ENCODE results near the gene NUP214. TPM values are rescaled to one million over a fixed set of nuclear protein-coding genes. Genes with fewer than 3 reads are reported as not detected.
A peak's percentile ranks its signal among the peaks of the same experiment; 100 is the strongest.

NUP214 gene
- total RNA-seq, 5 donors from 2014 or later (not counting 1 experiment from before 2014, with no cell fraction given): 66.7 to 106 (median 68.5) TPM

DNA sequence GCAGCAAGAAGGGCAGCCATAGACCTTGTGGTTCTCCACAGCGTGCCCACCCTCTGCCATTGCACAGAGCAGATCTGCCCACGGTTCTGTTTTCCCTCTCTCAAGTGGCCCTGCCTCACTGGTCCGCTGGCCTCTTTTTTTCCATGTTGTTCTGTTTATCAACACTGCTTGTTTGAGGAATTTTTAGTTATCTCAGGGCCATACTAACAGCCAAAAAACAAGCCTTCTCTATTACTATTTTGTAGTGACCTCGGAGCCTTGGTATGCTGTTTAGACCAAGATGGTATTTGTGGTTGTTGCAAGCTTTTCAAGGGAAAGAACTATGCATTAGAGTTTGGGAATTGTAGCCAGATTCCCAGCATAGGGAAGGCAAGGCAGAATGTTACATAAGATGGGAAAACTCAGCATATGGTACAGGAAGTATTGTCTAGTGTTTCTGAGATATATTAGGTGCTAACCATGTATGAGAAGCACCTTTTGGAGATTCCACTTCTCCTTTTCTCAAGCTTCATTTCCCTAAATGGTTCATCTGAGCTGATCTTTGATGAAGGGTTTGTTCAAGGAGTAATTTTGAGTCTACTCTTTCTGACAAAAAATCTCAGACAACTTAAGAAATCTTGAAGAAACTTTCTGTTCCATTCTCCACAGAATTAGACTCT is 54.3 kb downstream of the NUP214 start:
- Mint-ChIP-seq H3K4me1 (peaks cover 15 to 24% (median 15%) of the 10 kb centered on the region in 3 donors), H3K27me3 (no peaks in the 10 kb centered on the region), H3K4me3 (no peak overlapping the region), H3K9me3 (no peaks in the 10 kb centered on the region), H3K27ac (no peak overlapping the region), H3K36me3 (peaks cover 58% of the 10 kb centered on the region)
- H3K9me3 ChIP-seq: no peaks in the 10 kb centered on the region
- POLR2A ChIA-PET: no interaction called here
- CTCF ChIA-PET: interaction anchor here (0.5 to 8.3 kb wide), 6 partner anchors 58 to 159 kb away, joined by 3 to 62 read pairs (median 6); no protein-coding TSS in a partner anchor
- no peaks in the 10 kb centered on the region for H3K27me3 ChIP-seq (replicated peaks in 1 of 2; ENCODE audit: control insufficient read depth in 2 of 2, extremely low read depth in 1 of 2, insufficient read depth in 2 of 2, low read length in 1 of 2)
- ATAC-seq (replicated peaks in 1 of 4) (no peak), DNase-seq (no peak)
- H3K27ac ChIP-seq (ENCODE audit: low read length): no peak overlapping the region
- peaks cover 0 to 5% of the 10 kb centered on the region in 2 experiments for H3K4me1 ChIP-seq (ENCODE audit: control insufficient read depth in 1 of 2, extremely low read depth in 1 of 2, insufficient read depth in 2 of 2, low read length in 2 of 2)
- H3K36me3 ChIP-seq (ENCODE audit: control insufficient read depth in 2 of 2, extremely low read depth in 1 of 2, insufficient read depth in 1 of 2, low read length in 1 of 2): peaks cover under 1 to 63% of the 10 kb centered on the region in 2 donors
- H3K4me3 ChIP-seq (ENCODE audit: control insufficient read depth in 1 of 2, extremely low read depth in 1 of 2, low read length in 1 of 2): no peak overlapping the region
- no CpG with 5 or more reads among the region's 4 CpGs for WGBS (ENCODE audit: insufficient coverage)

DNA sequence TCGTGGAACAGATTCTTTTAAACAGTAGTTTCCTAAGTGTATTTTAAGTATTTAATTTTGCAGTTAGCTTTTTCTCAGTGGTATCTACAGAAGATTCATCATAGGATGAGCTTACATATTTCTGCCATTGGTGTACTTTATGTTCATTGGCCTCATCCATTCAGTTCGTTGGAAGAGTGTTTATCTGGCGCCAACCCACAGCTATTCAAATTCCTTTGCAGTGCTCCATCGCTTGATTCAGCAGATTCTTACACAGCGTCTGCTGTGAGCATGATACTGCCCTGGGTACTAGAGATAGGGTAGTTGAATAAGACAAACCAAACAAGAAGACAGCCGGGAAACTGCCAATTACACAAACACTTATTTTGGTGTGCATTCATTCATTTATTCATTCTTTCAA is 55.1 kb downstream of the NUP214 start:
- Mint-ChIP-seq H3K27ac (no peak overlapping the region), H3K27me3 (no peaks in the 10 kb centered on the region)

DNA sequence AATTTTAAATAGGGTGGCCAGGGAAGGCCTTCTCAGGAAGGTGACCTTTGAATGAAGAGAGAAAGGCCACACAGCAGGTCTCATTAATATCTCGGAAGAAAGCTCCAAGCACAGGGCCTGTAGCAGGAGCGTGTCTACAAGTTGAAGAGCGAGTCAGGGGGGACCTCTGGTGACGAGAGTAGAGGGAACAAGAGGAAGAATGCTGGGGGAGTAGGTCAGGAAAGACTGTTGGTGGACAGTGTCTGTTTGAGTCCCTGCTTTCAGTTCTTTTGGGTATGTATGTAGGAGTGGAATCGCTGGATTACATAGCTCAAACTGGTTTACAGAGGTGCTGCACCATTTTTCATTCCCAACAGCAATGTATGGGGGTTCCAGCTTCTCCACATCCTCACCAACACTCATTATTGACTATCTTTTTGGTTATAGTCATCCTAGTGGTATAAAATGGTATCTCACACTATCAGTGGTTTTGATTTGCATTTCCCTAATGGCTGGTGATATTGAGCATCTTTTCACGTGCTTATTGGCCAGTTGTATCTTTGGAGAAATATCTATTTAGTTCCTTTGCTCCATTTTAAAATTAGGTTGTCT is 55.8 kb downstream of the NUP214 start:
- DNase-seq: peak in 1 of 35 experiments; percentile 22
- no peaks in the 10 kb centered on the region for H3K27me3 ChIP-seq (replicated peaks in 1 of 2; ENCODE audit: control insufficient read depth in 2 of 2, extremely low read depth in 1 of 2, insufficient read depth in 2 of 2, low read length in 1 of 2)
- no peak overlapping the region for H3K27ac ChIP-seq (ENCODE audit: low read length)
- no peaks in the 10 kb centered on the region for H3K9me3 ChIP-seq
- H3K9me3 Mint-ChIP-seq: no peaks in the 10 kb centered on the region
- H3K36me3 ChIP-seq (ENCODE audit: control insufficient read depth in 2 of 2, extremely low read depth in 1 of 2, insufficient read depth in 1 of 2, low read length in 1 of 2): peaks cover 0 to 51% of the 10 kb centered on the region in 2 donors
- ChIA-PET CTCF (interaction anchor here (0.5 to 8.3 kb wide), 5 partner anchors 51 to 237 kb away, joined by 4 to 62 read pairs (median 6); no protein-coding TSS in a partner anchor), POLR2A (interaction anchor here (0.6 to 0.7 kb wide), 2 partner anchors 34 to 75 kb away, joined by 4 to 5 read pairs; no protein-coding TSS in a partner anchor)
- no peak overlapping the region for H3K4me3 ChIP-seq (ENCODE audit: control insufficient read depth in 1 of 2, extremely low read depth in 1 of 2, low read length in 1 of 2)
- H3K4me1 ChIP-seq (ENCODE audit: control insufficient read depth in 1 of 2, extremely low read depth in 1 of 2, insufficient read depth in 2 of 2, low read length in 2 of 2): peaks cover 0 to 5% of the 10 kb centered on the region in 2 experiments
- H3K4me1 Mint-ChIP-seq: peaks cover 15 to 24% (median 24%) of the 10 kb centered on the region in 3 donors
- WGBS (ENCODE audit: insufficient coverage): 100% methylated on average over 3 of the region's 6 CpGs
- no peak overlapping the region for H3K27ac Mint-ChIP-seq
- H3K36me3 Mint-ChIP-seq: peaks cover 55% of the 10 kb centered on the region
- no peaks in the 10 kb centered on the region for H3K27me3 Mint-ChIP-seq
- no peak for ATAC-seq (replicated peaks in 1 of 4)
- H3K4me3 Mint-ChIP-seq: no peak overlapping the region

More for the DNA sequence above, 55.1 kb downstream of the NUP214 start:
- no peak overlapping the region for H3K4me3 Mint-ChIP-seq
- ATAC-seq (replicated peaks in 1 of 4) (no peak), DNase-seq (no peak)
- WGBS (ENCODE audit: insufficient coverage): 93% methylated on average over 2 of the region's 6 CpGs
- H3K27ac ChIP-seq (ENCODE audit: low read length): no peak overlapping the region
- no peaks in the 10 kb centered on the region for H3K27me3 ChIP-seq (replicated peaks in 1 of 2; ENCODE audit: control insufficient read depth in 2 of 2, extremely low read depth in 1 of 2, insufficient read depth in 2 of 2, low read length in 1 of 2)
- CTCF ChIA-PET: interaction anchor here (0.5 to 8.3 kb wide), 7 partner anchors 58 to 169 kb away, joined by 3 to 62 read pairs (median 5); no protein-coding TSS in a partner anchor
- POLR2A ChIA-PET: no interaction called here
- H3K4me1 Mint-ChIP-seq: peaks cover 15 to 24% (median 17%) of the 10 kb centered on the region in 3 donors
- H3K4me1 ChIP-seq (ENCODE audit: control insufficient read depth in 1 of 2, extremely low read depth in 1 of 2, insufficient read depth in 2 of 2, low read length in 2 of 2): peaks cover 0 to 5% of the 10 kb centered on the region in 2 experiments
- H3K36me3 Mint-ChIP-seq: peaks cover 55% of the 10 kb centered on the region
- H3K36me3 ChIP-seq (ENCODE audit: control insufficient read depth in 2 of 2, extremely low read depth in 1 of 2, insufficient read depth in 1 of 2, low read length in 1 of 2): peaks cover 0 to 56% of the 10 kb centered on the region in 2 donors
- no peaks in the 10 kb centered on the region for H3K9me3 Mint-ChIP-seq
- H3K9me3 ChIP-seq: no peaks in the 10 kb centered on the region
- no peak overlapping the region for H3K4me3 ChIP-seq (ENCODE audit: control insufficient read depth in 1 of 2, extremely low read depth in 1 of 2, low read length in 1 of 2)

DNA sequence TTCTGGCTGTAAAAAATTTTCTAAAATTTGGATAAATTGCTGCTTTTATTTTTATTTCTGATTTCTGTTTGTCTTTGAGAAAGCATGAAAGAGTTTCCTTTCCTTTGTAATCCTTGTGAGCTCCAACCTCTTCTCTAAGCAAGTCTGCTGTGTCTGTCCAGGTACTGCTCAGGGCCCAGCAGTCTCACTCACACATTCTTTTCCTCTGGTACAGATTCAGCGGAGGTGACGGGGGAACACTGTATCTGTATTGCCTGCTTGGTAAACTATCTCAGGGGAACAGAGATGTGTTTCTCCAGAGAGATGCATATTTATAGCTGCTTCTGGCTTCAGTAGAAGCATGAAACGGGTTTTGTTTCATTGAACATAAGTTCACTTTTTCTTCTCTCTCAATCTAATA is 60.5 kb downstream of the NUP214 start:
- Mint-ChIP-seq H3K4me1 (peaks cover 5 to 14% (median 7%) of the 10 kb centered on the region in 3 donors), H3K27me3 (no peaks in the 10 kb centered on the region), H3K36me3 (peaks cover 54% of the 10 kb centered on the region), H3K4me3 (no peak overlapping the region), H3K27ac (no peak overlapping the region), H3K9me3 (no peaks in the 10 kb centered on the region)
- ChIA-PET CTCF (interaction anchor here in 1 of 2 donors (1.0 kb wide), 1 partner anchor 8 kb away, joined by 4 read pairs; no protein-coding TSS in a partner anchor), POLR2A (interaction anchor here in 1 of 2 donors (0.6 kb wide), 1 partner anchor 1483 kb away, joined by 5 read pairs; no protein-coding TSS in a partner anchor)
- Histone ChIP-seq H3K4me3 (ENCODE audit: control insufficient read depth in 1 of 2, extremely low read depth in 1 of 2, low read length in 1 of 2) (no peak overlapping the region), H3K4me1 (ENCODE audit: control insufficient read depth in 1 of 2, extremely low read depth in 1 of 2, insufficient read depth in 2 of 2, low read length in 2 of 2) (no peaks in the 10 kb centered on the region), H3K27me3 (replicated peaks in 1 of 2; ENCODE audit: control insufficient read depth in 2 of 2, extremely low read depth in 1 of 2, insufficient read depth in 2 of 2, low read length in 1 of 2) (no peaks in the 10 kb centered on the region), H3K27ac (ENCODE audit: low read length) (no peak overlapping the region), H3K9me3 (no peaks in the 10 kb centered on the region), H3K36me3 (ENCODE audit: control insufficient read depth in 2 of 2, extremely low read depth in 1 of 2, insufficient read depth in 1 of 2, low read length in 1 of 2) (peaks cover 4 to 50% of the 10 kb centered on the region in 2 donors)
- no peak for DNase-seq
- no peak for ATAC-seq (replicated peaks in 1 of 4)
- WGBS (ENCODE audit: insufficient coverage): no CpG with 5 or more reads among the region's 3 CpGs

DNA sequence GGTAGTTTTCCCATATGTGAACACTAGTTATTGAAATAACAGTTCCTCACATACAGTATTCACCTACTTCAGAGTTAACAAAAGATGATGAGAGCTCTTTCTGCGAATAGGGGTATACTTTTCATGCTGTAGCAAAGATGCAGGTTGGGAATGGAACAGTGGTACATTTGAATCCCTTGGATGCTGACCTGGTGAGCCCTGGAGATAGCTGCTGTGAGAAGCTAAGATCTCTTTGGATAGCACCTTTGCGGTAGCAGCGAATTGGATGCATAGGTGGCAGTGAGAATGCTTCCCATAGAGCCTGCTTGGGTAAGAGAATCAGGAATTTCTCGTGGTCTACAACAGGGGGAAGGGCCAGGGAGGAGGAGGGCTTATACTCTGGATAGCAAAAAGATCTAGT is 61.2 kb downstream of the NUP214 start:
- DNase-seq: no peak
- Mint-ChIP-seq H3K4me3 (no peak overlapping the region), H3K9me3 (no peaks in the 10 kb centered on the region), H3K27me3 (no peaks in the 10 kb centered on the region), H3K27ac (no peak overlapping the region), H3K36me3 (peaks cover 49% of the 10 kb centered on the region), H3K4me1 (peaks cover under 1 to 12% (median 3%) of the 10 kb centered on the region in 3 donors)
- no peak for ATAC-seq (replicated peaks in 1 of 4)
- WGBS (ENCODE audit: insufficient coverage): 95% methylated on average over 3 of the region's 4 CpGs
- no peak overlapping the region for H3K27ac ChIP-seq (ENCODE audit: low read length)
- H3K4me3 ChIP-seq (ENCODE audit: control insufficient read depth in 1 of 2, extremely low read depth in 1 of 2, low read length in 1 of 2): no peak overlapping the region
- H3K27me3 ChIP-seq (replicated peaks in 1 of 2; ENCODE audit: control insufficient read depth in 2 of 2, extremely low read depth in 1 of 2, insufficient read depth in 2 of 2, low read length in 1 of 2): no peaks in the 10 kb centered on the region
- H3K9me3 ChIP-seq: no peaks in the 10 kb centered on the region
- peaks cover 4 to 47% of the 10 kb centered on the region in 2 donors for H3K36me3 ChIP-seq (ENCODE audit: control insufficient read depth in 2 of 2, extremely low read depth in 1 of 2, insufficient read depth in 1 of 2, low read length in 1 of 2)
- no peaks in the 10 kb centered on the region for H3K4me1 ChIP-seq (ENCODE audit: control insufficient read depth in 1 of 2, extremely low read depth in 1 of 2, insufficient read depth in 2 of 2, low read length in 2 of 2)
- ChIA-PET POLR2A (interaction anchor here (0.5 to 0.6 kb wide), 2 partner anchors 117 to 1482 kb away, joined by 5 to 6 read pairs; no protein-coding TSS in a partner anchor), CTCF (interaction anchor here in 1 of 2 donors (1.0 kb wide), 1 partner anchor 8 kb away, joined by 4 read pairs; no protein-coding TSS in a partner anchor)

DNA sequence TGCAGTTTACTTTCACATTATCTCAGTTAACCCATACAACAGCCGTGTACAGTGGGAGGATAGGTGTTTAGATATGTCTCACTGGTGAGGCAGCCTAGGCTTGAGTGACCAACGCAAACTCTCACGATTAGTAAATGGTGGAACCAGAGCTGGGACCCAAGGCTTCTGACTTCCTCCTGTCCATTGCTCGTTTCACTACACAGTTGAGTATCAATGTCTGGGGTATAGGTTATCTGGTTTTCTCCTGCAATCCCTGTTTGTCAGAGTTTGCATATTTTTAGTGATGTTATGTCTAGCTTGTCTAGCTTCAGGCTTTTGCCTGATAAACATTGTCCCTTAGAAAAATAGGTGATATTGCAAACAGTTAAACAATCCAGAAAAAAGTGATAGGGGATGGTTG is 62.6 kb downstream of the NUP214 start:
- POLR2A ChIA-PET: no interaction called here
- 90% methylated on average over 3 of the region's 4 CpGs for WGBS (ENCODE audit: insufficient coverage)

More for the DNA sequence above, 62.6 kb downstream of the NUP214 start:
- ATAC-seq (replicated peaks in 1 of 4): no peak
- peaks cover 4 to 57% of the 10 kb centered on the region in 2 donors for H3K36me3 ChIP-seq (ENCODE audit: control insufficient read depth in 2 of 2, extremely low read depth in 1 of 2, insufficient read depth in 1 of 2, low read length in 1 of 2)
- no peaks in the 10 kb centered on the region for H3K27me3 ChIP-seq (replicated peaks in 1 of 2; ENCODE audit: control insufficient read depth in 2 of 2, extremely low read depth in 1 of 2, insufficient read depth in 2 of 2, low read length in 1 of 2)
- H3K27me3 Mint-ChIP-seq: no peaks in the 10 kb centered on the region
- H3K27ac ChIP-seq (ENCODE audit: low read length): no peak overlapping the region
- no peaks in the 10 kb centered on the region for H3K9me3 ChIP-seq
- H3K9me3 Mint-ChIP-seq: no peaks in the 10 kb centered on the region
- no peaks in the 10 kb centered on the region for H3K4me1 ChIP-seq (ENCODE audit: control insufficient read depth in 1 of 2, extremely low read depth in 1 of 2, insufficient read depth in 2 of 2, low read length in 2 of 2)
- peaks cover 0 to 9% (median 0%) of the 10 kb centered on the region in 3 donors for H3K4me1 Mint-ChIP-seq
- no peak overlapping the region for H3K4me3 ChIP-seq (ENCODE audit: control insufficient read depth in 1 of 2, extremely low read depth in 1 of 2, low read length in 1 of 2)
- CTCF ChIA-PET: interaction anchor here in 1 of 2 donors (0.8 kb wide), 1 partner anchor 53 kb away, joined by 3 read pairs; no protein-coding TSS in a partner anchor
- H3K36me3 Mint-ChIP-seq: peaks cover 45% of the 10 kb centered on the region
- H3K27ac Mint-ChIP-seq: no peak overlapping the region
- no peak overlapping the region for H3K4me3 Mint-ChIP-seq
- no peak for DNase-seq

All from T-cell (primary cell).